Retina (tissue), 1 donor: ENCODE data around the gene ALX3.
"Not testable (repeated sequence)": the region's sequence is repeated elsewhere in the genome, so short reads cannot be mapped to it uniquely, and the experiment has no call there.

Source experiments
- DNase-seq: peaks from one replicate; pipeline ENCODE4 v3.0.0-alpha.2; 2016

The ALX3 gene

DNA sequence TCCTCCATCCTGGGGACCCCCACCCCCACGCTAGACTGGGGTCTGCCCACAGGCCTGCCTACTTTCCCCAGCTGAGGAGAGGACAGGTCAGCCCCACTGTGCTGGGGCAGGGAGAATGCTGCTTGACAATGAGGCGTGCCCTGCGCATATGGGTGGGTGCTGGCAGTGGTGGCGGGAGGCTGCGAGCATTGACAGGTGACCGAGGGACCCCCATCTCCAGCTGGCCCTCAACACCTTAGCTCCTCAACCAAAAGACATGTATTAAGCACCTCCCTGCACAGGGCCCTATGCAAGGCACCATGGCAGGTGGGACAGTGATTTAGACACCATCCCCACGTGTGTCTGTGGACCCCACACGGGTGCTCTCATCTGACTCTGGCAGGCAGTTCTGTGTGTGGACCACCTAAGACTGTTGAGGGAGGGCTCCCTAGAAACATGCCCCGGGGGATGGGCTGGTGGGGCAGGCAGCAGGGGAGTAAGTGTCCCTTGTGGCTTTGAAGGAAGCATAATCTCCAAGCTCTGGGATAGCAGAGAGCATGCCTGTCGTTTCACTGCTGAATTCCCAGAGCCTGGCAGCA is 18.4 kb upstream of the ALX3 start:
- DNase-seq, result no peak

DNA sequence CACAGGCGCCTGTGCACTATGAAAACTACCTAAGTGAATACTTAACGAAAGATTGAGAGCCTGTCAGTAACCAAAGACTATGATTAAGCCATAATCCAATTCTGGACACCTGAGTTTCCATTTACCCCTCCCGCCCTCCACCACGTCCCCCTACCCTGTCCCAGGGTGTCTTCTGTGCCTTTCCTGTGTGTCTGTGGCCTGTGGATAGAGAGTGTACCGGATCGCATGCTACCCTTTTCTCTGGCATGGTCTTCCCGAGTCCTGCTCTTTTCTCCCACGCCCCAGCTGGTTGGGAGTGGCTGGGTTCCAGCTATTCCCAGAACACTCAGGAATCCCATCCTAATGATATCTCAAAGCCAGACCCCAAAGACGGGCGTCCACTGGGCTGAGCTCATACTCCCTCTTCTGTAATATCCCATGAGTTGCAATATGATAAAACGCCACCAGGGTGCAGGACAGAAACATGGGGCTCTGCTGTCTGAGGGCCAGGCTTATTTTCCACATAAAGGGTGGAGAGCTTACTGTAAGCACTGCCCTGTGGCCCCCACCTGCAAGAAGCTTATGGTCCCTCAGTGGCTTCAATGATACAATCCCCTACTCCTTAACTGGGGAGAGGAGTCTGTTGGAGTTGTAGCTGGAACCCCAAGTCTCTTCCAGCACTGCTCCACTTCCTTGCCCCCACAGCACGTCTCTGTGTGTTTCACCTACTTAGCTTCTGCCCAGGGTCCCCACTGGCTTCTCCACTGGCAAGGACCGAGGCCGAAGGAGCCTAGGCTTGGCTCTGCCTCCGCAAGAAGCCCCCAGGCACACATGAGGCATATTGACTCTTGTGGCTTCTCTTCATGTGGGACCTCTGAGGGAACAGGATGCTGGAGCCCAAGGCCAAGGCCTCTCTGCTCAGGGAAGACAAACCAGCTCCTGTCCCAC is 17.6 kb upstream of the ALX3 start:
- DNase-seq, result peak; percentile 62

DNA sequence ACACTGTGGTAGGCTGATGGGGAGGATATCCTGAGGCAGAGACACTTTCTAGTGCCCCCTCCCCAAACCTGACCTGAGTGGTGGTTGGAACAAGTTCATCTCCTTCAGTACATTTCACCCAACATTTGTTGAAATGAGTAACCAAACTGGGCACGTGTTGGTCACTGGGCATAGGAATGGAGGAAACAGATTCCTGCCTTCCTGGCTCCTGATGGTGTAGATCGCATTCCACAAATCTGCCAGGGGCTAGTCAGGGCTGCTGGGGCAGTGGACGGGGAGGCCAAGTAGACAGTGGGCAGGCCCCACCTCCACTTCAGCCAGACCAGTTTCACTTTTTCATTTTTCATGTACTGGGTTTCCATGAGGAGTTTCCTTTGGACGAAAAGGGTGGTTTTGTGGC is 16.5 kb upstream of the ALX3 start:
- no peak for DNase-seq

DNA sequence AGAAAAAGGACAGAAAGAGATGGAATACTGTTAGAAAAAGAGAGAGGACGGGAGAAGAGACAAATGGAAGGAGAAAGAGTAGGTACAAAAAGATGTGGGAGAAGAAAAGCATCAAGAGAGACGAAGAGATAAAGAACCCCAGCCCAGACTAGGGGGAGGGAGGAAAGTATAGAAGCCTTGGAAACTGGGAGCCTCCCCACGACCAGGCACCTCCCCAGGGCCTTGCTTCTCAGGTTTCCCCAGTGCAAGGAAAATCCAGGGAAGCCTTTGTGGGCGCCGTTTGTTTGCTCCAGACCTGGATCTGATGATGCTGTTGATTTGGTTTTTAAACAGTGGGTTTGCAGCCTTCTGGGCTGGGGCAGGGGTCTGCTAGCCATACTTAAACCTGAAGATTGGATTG is 15.2 kb upstream of the ALX3 start:
- DNase-seq, result no peak

DNA sequence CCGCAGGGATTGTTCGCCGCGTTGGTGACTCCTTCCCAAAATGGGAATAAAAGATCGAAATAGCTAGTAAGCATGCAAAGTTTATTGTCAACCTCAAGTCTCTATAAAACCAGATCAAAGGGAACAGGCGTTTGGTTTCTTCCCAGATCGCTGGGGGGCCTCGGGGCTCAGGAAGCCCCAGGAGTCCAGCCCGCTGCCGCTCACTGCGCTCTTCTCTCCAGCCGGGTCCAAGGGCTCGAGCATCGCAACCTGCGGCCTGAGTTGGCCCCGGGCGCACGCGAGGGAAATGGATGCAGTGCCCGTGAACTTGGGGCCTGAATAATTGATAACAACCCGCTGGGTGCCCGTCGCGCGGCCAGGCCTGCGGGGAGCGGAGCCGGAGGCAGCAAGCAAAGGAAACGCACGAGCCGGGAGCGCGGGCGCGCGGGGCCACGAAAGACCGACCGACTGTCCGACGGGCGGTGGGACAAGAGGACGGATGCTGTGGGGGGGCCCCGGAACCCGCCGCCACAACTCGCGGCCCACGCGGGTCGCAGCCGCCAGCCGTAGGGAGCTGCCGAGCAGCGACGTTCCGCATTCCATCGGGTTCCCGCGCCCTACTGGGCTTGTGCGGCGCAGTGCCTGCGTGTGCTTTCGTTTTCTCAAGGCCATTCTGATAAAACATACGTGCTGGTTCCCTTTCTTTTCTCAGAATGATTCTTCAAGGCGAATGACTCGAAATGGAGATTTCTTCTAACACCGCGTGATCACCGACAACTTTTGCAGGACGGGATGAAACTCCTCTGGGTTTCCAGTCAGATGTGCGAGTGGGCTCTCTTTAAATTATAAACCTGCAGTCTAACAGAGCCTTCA is 14.0 kb upstream of the ALX3 start:
- peak; percentile 80 for DNase-seq

DNA sequence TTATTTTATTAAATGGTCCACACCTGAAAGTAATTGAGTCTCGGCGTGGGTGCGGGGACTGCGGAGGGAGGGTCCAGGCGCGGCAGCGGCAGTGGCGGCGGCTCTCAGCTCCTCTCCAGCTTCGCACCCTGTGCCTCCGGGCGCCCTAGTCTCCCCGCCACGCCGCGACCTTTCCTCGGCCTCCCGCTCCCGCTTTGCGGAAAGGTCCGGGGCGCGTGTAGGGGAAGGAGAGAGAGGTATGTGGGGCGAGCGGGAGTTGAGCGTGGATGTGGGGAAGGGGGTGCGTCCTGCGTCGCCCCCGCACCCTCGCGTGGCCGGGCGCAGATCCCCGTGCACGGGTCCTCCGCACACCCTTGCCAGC is 13.4 kb upstream of the ALX3 start:
- DNase-seq, result peak; percentile 80

DNA sequence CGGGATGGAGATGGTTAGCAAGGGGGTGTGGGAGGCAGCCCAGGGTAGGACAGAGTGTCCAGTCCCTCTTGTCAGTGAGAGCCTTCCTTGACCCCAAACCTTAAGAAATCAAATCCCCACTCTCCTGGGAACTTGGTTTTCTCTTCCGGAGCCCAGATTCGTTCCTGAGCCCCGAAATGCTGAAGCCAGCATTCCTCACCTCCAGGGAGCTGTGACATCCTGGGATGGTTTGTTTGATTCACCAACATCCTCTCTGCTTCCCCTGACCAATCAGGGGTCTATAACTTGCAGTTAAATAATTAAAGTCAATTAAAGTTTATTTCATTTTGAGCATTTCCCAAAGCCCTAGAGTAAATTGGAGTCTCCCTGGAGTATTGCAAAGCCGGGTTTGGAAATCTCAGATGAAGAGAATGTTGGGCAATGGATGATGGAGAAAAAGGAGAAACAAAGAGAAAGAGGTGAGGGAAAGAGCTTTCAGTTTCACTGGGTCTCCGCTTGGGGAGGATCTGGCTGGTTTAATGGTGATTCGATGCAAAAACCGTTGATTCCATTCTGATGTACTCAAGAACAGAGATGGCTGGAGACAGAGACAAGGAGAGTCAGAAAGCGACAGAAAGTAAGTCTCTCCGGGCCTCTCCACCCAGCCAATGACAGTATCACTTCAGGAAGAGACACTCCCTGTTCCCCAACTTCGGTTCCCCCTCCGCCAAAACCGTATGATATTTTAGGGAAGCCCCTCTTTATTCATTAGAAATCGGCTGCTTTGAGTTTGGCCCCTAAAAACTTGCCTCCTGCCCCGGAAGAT is 12.8 kb upstream of the ALX3 start:
- DNase-seq, result peak; percentile 67

DNA sequence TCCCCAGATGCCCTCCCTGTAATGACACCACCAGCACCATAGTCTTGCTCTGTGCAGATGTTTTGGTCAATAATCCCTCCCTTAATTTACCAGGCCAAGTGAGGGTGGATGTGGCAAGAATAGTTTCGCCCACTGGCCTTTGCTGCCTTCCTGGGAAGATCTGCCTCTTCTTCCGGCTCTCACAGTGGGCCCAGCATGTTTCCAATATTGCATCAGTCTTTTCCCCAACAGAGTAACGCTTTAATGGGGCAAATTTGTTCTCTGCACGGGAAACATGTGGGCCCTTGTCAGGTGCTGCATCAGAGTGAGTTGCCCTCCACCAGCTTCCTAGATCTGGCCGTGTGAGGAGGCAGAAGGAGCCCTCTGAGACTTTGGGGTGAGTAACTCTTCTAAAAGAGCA is 12.0 kb upstream of the ALX3 start:
- DNase-seq, result no peak

DNA sequence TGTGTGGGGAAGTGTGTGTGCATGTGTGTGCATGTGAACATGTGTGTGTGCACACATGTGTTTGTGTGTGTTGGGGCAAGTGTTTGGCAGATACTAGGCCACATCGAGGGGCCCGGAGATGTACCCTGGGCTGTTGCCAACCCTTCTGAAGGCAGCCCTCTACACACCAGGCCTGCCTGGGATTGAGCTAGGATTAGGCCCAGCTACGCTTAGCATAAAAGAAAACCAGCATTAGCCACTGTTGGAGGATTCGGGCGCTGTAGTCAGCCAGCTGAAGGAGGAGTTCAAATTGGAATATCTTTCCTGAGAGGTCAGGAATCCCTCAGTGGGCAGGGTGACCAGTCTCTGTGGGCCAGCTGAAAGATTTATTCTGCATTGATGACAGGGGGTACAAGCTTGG is 10.6 kb upstream of the ALX3 start:
- DNase-seq, result no peak

DNA sequence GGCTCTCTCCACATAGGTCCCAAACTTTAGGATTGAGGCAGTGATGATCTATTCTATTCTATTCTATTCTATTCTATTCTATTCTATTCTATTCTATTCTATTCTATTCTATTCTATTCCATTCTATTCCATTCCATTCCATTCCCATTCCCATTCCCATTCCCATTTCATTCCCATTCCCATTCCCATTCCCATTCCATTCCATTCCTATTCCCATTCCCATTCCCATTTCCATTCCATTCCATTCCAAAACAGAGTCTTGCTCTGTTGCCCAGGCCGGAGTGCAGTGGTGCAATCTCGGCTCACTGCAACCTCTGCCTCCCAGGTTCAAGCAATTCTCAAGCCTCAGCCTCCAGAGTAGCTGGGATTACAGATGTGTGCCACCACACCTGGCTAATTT is 9.5 kb upstream of the ALX3 start:
- DNase-seq, result not testable (repeated sequence)

DNA sequence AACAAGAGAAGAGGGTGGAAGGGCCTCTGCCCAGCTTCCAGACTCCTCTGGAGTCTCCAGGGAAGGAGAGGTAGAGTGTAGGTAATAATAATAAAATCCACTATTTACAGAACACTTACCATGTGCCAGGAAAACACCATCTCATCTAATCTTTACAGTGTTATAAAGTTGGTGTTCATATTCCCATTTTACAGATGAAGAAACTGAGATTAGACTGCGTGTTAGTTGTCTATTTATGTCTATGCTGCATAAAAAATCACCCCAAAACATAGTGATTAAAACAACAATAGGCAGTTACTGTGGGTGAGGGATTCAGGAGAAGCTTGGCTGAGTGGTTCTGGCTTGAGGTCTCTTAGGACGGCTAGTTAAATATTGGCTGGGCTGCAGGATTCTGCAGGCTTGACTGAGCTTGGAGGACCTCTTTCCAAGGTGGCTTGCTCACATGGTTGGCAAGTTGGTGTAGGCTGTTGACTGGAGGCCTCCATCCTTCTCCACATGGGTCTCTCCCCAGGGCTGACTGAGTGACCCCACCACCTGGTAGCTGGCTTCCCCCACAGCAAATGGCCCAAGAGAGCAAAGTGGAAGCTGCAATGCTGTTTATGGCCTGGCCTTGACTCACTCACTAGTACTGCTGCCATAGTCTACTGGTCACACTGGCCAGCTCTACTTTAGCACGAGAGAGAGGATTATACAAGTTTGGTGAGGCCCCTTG is 6.5 kb upstream of the ALX3 start:
- no peak for DNase-seq

DNA sequence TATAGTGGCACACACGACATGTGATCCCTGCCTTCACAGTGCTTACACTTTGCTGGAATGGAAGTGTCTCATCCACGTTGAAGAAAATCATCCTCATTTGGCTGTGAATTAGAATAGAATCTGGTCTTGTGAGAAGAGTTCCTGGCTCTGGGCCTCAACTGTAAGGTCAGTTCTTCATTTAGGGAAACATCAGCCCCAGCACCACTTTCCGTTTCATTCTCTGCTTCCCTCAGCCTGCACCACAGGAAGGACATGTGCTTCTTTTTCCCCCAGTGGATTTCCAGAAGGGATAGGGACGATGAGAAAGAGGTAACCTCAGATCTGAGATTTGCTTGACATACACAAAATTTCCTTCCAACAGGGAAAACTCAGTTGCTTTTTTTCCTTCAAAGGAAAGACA is 3.7 kb upstream of the ALX3 start:
- no peak for DNase-seq

DNA sequence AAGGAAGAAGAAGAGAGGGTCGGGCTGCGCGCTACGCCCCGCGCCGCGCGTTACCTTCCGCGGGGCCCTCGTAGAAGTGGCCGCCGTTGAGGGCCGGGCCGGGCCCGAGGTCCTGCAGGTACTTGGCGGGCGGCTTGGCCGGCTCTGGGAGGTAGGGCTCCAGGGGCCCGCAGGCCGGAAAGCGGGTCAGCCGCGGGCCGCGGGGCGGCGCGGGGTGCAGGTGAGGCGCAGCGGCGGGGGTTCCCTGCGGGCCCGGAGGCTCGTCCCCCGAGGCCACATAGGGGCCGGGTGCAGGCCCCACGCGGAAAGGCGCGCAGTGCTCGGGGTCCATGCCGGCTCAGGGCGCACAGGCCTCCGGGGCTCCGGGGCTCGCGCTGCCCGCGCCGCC is 196 bp downstream of the ALX3 start:
- DNase-seq, result no peak

DNA sequence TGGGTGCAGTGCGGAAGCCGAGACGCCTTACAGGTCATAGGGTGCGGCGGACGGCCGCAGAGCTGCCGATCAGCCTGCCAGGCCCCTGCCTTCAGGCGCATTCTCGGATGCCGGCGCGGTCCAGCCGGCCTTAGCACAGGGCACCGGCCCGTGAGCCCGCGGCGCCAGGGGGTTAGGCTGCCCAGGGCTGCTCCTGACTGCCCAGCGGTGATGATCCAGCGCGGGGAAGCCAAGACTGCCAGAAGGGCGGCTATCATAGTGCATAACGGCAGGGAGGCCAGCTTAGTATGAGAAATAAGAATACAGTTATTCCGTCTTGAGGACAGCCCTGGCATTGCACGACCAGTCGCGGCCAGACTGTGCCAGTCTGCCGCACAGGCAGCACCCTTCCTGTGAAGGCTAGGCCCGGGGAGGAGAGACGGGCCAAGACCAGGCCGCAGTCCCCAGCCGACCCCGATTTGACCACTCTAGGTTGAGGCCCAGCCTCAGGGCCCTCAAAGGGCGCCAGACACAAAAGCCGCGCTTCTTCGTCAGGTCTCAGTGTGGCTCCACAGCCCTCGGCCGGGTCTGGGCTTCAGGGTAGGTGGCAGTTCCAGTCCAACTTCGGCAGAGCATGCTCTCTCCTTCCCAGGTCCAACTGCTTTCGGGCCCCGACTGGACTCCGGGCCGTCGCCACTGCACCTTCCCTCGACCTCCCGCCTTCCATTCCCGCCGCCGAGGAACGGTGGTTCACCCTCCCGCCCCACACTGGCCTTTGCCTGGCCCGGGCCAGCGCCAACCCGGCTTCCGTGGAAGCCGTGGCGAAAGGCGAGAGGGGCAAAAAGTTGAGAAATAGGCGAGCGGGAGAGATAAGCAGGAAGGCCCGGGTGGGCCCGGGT is 829 bp downstream of the ALX3 start:
- peak; percentile 79 for DNase-seq

DNA sequence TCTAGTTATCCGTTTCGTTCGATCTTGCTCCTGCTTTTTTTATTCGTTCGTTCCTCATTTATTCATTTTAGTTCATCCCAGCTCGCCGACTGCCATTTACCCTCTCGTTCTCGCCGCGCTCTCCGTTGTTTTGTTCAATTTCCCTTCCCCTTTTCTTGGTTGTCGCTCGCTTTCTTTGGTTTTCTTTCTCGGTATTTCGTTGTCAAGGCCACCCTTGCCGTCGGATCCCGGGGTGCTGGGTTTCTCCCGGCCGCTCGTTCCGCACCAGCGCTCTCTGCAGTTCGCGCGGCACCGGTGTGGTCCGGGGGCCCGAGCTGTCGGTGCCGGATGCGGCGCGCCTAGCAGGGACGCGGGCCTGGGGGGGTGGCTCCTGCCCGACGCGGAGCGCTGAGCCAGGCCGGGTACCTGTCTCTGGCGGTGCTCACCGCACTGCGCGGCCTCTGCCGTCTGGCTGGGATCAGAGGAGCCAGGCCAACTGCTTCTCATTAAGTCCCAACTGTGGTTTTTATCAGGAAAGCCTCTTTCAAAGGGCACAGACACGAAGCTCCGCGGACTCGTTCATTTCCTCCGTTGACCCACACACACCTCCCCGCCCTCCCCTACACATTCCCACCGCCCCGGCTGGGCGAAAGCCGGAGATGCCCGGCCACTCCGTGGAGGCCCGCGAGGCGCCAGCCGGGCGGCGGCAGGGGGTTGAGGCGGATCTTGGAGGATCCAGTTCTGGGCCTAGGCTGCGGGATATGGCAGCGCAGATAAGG is 1.6 kb downstream of the ALX3 start:
- peak; percentile 85 for DNase-seq

DNA sequence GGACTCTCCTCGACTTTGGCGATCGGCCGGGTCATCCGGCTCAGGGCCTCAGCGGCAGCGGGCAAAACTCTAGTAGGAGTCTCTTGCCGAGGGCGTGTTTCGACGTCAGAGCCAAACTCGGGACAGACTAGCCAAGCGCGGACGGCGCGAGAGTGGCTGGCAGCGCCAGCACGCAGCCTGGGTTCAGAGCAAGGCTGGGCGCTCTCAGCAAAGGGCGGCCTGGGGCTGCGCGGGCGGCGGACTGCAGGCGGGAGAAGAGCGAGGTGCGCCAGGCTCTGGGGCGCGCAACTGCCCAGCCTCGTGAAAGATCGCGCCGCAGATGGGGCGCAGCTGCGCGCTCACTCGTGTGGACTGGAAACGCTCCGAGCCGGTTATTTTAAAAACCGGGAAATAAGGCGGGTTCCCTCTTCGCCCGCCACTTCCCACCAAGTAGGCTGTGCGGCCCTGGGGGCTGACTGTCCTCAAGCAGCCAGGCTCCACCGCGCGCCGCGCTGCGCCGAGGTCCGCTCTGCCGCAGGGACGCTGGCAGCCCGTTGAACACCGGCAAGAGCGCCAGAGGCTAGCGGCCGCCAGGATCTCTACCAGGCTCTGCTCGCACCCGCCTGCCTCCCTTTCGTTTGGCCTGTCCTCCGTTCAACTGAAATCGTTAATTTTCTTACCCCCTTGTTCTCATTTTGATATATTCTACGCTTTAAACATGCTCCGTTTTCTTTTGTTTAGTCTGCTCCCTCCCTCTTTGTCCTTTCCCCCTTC is 2.4 kb downstream of the ALX3 start:
- DNase-seq, result peak; percentile 90

DNA sequence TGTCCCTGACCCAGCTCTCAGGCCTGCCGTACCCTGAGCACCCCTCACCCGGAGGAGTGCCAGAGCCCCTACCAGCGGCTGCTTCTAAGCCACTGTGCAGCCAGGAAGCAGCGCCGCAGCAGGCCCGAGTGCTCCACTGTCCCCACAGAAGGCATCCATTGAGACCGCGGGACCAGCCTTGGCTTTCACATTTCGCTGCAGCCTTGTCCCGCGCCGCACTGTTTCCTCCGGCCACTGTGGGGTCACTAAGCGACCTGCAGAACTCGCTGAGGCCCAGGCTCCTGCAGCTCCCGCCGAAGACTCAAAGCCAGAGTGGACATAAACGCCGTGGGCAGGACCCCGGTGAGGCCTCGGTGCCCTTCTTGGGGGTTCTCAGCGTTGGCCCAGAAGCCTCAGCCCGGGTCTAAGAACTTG is 3.0 kb downstream of the ALX3 start:
- DNase-seq, result no peak

DNA sequence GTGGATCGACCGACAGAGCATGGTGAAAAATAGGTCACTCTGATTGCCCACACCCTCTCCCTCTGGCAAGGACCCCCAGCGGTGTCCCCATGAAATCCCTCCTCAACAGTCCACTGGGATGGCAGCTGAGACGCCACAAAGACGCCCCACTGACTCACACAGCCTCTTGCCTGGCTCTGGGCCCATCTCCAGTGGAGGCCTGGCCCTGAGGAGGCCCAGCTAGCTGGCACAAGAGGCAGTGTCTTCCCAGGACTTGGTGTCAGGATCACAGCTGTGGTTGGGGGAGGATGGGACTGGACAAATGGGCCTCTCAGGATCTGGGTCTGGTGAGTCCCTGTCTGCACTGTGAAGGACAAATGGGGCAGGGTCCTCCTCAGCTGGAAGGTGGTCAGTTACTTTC is 4.6 kb downstream of the ALX3 start:
- DNase-seq, result no peak

DNA sequence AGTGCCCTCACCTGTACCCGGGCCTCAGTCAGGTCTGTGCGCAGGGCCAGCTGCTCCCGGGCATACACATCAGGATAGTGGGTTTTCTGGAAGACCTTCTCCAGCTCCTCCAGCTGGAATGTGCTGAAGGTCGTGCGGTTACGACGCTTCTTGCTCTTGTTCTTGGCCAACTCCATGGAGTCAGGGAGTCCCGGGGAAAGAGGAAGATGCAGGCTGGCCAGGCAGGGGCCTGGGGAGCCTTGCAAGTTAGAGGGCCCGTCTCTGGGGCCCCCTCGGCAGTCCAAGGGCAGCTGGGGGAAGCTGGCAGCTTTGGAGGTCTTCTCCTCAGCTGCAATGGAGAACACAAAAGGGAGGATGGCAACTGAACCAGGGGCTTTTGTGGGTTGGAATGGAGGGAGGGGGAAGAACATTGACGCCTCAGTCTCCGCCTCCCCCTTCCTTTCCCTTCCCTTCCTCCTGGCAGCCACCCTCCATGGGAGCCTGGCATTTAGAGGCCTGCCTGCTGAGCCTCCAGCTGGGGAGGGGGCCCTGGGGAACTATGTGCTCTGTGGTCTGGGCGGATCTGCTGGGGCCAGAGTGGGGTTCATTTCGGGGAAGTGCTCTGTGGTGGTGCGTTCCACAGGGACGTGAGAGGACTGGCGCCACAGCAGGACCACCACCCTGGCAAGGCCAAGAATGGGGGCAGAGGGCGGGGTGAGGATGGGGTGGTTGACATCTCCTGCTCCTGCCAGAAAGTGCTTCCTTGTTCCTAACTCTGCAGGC is 5.7 kb downstream of the ALX3 start:
- DNase-seq, result no peak
